Mesendoderm (in vitro differentiated cells): ENCODE results near the gene AMER3.
A peak's percentile ranks its signal among the peaks of the same experiment; 100 is the strongest.

ENCODE experiments used
- DNase-seq: peaks from one replicate; pipeline ENCODE4 v3.0.0; 2013
- H2AK5ac ChIP-seq: 2 replicates; pipeline ENCODE4 v1.6.1; 2013; ENCODE audit warnings: low read length, inconsistent platforms
- H2BK120ac ChIP-seq: 2 replicates; pipeline ENCODE4 v1.6.1; 2013; ENCODE audit warnings: low read depth, mild to moderate bottlenecking, low read length, moderate library complexity, mixed read lengths
- H2BK15ac ChIP-seq: replicated peaks from 2 replicates; pipeline ENCODE4 v1.6.1; 2013; ENCODE audit warnings: low read depth, mild to moderate bottlenecking, moderate library complexity
- H2BK5ac ChIP-seq: 2 replicates; pipeline ENCODE4 v1.6.1; 2013; ENCODE audit warnings: low read length, inconsistent platforms
- H3K18ac ChIP-seq: 2 replicates; pipeline ENCODE4 v1.6.1; 2013; ENCODE audit warnings: mild to moderate bottlenecking, low read length, mixed read lengths
- H3K23ac ChIP-seq: one replicate; pipeline ENCODE4 v1.6.1; 2013; ENCODE audit warnings: low read length
- H3K27ac ChIP-seq: 2 replicates; pipeline ENCODE4 v1.5.1; 2013; ENCODE audit warnings: low read depth, mild to moderate bottlenecking, inconsistent platforms, low read length, moderate library complexity
- H3K27me3 ChIP-seq: 2 replicates; pipeline ENCODE4 v1.6.1; 2013; ENCODE audit warnings: low read length, control low read depth, mild to moderate bottlenecking, inconsistent platforms; ENCODE audit not compliant: insufficient read depth, poor library complexity
- H3K36me3 ChIP-seq: 2 replicates; pipeline ENCODE4 v1.6.1; 2013; ENCODE audit warnings: low read length, inconsistent platforms; ENCODE audit not compliant: control insufficient read depth, insufficient read depth
- H3K4ac ChIP-seq: one replicate; pipeline ENCODE4 v1.6.1; 2013; ENCODE audit warnings: low read depth, mild to moderate bottlenecking, low read length, moderate library complexity
- H3K4me1 ChIP-seq: 2 replicates; pipeline ENCODE4 v1.6.1; 2013; ENCODE audit warnings: low read depth, low read length, inconsistent platforms; ENCODE audit not compliant: control insufficient read depth
- H3K4me2 ChIP-seq: 2 replicates; pipeline ENCODE4 v1.6.1; 2013; ENCODE audit warnings: low read length
- H3K4me3 ChIP-seq: 2 replicates; pipeline ENCODE4 v1.5.1; 2013; ENCODE audit warnings: mild to moderate bottlenecking, low read length
- H3K56ac ChIP-seq: one replicate; pipeline ENCODE4 v1.6.1; 2013; ENCODE audit warnings: low read length
- H3K79me1 ChIP-seq: 2 replicates; pipeline ENCODE4 v1.6.1; 2013; ENCODE audit warnings: low read length, inconsistent platforms
- H3K79me2 ChIP-seq: 2 replicates; pipeline ENCODE4 v1.6.1; 2013; ENCODE audit warnings: mild to moderate bottlenecking, low read length; ENCODE audit not compliant: control insufficient read depth, insufficient read depth
- H3K9ac ChIP-seq: 2 replicates; pipeline ENCODE4 v1.6.1; 2013; ENCODE audit warnings: low read length, inconsistent platforms
- H4K5ac ChIP-seq: one replicate; pipeline ENCODE4 v1.6.1; 2013; ENCODE audit warnings: low read length
- H4K8ac ChIP-seq: one replicate; pipeline ENCODE4 v1.6.1; 2013; ENCODE audit warnings: low read depth, mild to moderate bottlenecking, control low read depth, low read length, moderate library complexity
- WGBS: extraction: QIAGEN DNeasy Blood & Tissue Kit; methylation state at CpG from one replicate; pipeline ENCODE4 v1.1.7; 2013; ENCODE audit warnings: low lambda C conversion rate, missing lambda C conversion rate; ENCODE audit not compliant: insufficient coverage; ENCODE audit errors: extremely low coverage; 5-methylcytosine and 5-hydroxymethylcytosine counted together

The AMER3 gene

GRCh38 chr2:130726614-130727180 lies 28.6 kb upstream of the AMER3 start:
- WGBS = no CpG with 5 or more reads among the region's 20 CpGs
- Histone ChIP-seq H2BK120ac (no peak overlapping the region), H3K23ac (no peak overlapping the region), H3K27ac (no peak overlapping the region), H3K4me2 (peak overlapping the region; percentile 78), H2BK15ac (no peak overlapping the region), H3K4me3 (peak overlapping the region; percentile 45), H3K79me1 (no peaks in the 10 kb centered on the region), H3K27me3 (no peaks in the 10 kb centered on the region), H2BK5ac (no peak overlapping the region), H3K18ac (no peak overlapping the region), H3K36me3 (no peaks in the 10 kb centered on the region), H3K9ac (peak overlapping the region; percentile 81), H4K8ac (no peak overlapping the region), H3K4me1 (peaks cover 3% of the 10 kb centered on the region), H3K4ac (no peak overlapping the region), H3K56ac (peak overlapping the region; percentile 87), H4K5ac (no peak overlapping the region), H3K79me2 (no peaks in the 10 kb centered on the region), H2AK5ac (no peak overlapping the region)
- DNase-seq = no peak

- peak overlapping the region; percentile 25 for H3K4ac ChIP-seq
- H3K79me2 ChIP-seq = no peaks in the 10 kb centered on the region
- WGBS = no CpG with 5 or more reads among the region's 48 CpGs
- H3K36me3 ChIP-seq = no peaks in the 10 kb centered on the region
- no peak overlapping the region for H3K23ac ChIP-seq
- no peaks in the 10 kb centered on the region for H3K79me1 ChIP-seq
- H3K9ac ChIP-seq = peak overlapping the region; percentile 81
- no peak overlapping the region for H2BK120ac ChIP-seq
- peak overlapping the region; percentile 93 for H3K4me2 ChIP-seq
- H3K56ac ChIP-seq = peak overlapping the region; percentile 91
- peak; percentile 95 for DNase-seq
- no peak overlapping the region for H3K27ac ChIP-seq
- no peak overlapping the region for H4K5ac ChIP-seq
- no peak overlapping the region for H3K18ac ChIP-seq
- H2BK5ac ChIP-seq = no peak overlapping the region
- H2AK5ac ChIP-seq = no peak overlapping the region
- peak overlapping the region; percentile 49 for H3K4me3 ChIP-seq
- no peak overlapping the region for H2BK15ac ChIP-seq
- no peaks in the 10 kb centered on the region for H3K27me3 ChIP-seq
- no peak overlapping the region for H4K8ac ChIP-seq
- H3K4me1 ChIP-seq = peaks cover 3% of the 10 kb centered on the region
These were observed 27.9 kb upstream of the AMER3 start for GRCh38 chr2:130727286-130727924.

GRCh38 chr2:130728007-130728454 lies 27.3 kb upstream of the AMER3 start:
- no peak overlapping the region for H2BK120ac ChIP-seq
- no peak overlapping the region for H2BK15ac ChIP-seq
- H3K27me3 ChIP-seq = no peaks in the 10 kb centered on the region
- no peak overlapping the region for H3K18ac ChIP-seq
- H3K36me3 ChIP-seq = no peaks in the 10 kb centered on the region
- WGBS = no CpG with 5 or more reads among the region's 12 CpGs
- peak overlapping the region; percentile 69 for H3K9ac ChIP-seq
- no peak overlapping the region for H2AK5ac ChIP-seq
- no peaks in the 10 kb centered on the region for H3K79me2 ChIP-seq
- peak overlapping the region; percentile 91 for H3K56ac ChIP-seq
- H4K5ac ChIP-seq = no peak overlapping the region
- no peak overlapping the region for H3K23ac ChIP-seq
- H4K8ac ChIP-seq = no peak overlapping the region
- H3K4me1 ChIP-seq = peaks cover 3% of the 10 kb centered on the region
- H3K27ac ChIP-seq = no peak overlapping the region
- H2BK5ac ChIP-seq = no peak overlapping the region
- H3K4ac ChIP-seq = no peak overlapping the region
- peak overlapping the region; percentile 93 for H3K4me2 ChIP-seq
- H3K4me3 ChIP-seq = peak overlapping the region; percentile 49
- DNase-seq = peak; percentile 51
- no peaks in the 10 kb centered on the region for H3K79me1 ChIP-seq

- H2BK15ac ChIP-seq = no peak within 1 kb of the TSS
- H4K5ac ChIP-seq = no peak within 1 kb of the TSS
- no peaks in the 10 kb centered on the region for H3K27me3 ChIP-seq
- H3K27ac ChIP-seq = no peak within 1 kb of the TSS
- peak within 1 kb of the TSS; percentile 91 for H3K56ac ChIP-seq
- no peak within 1 kb of the TSS for H3K23ac ChIP-seq
- H3K18ac ChIP-seq = no peak within 1 kb of the TSS
- H2BK120ac ChIP-seq = no peak within 1 kb of the TSS
- H4K8ac ChIP-seq = no peak within 1 kb of the TSS
- peak within 1 kb of the TSS; percentile 49 for H3K4me3 ChIP-seq
- no CpG with 5 or more reads among the region's 8 CpGs for WGBS
- H3K36me3 ChIP-seq = no peaks in the 10 kb centered on the region
- no peak within 1 kb of the TSS for H2AK5ac ChIP-seq
- H3K4ac ChIP-seq = no peak within 1 kb of the TSS
- H3K4me2 ChIP-seq = peak within 1 kb of the TSS; percentile 93
- peak within 1 kb of the TSS; percentile 69 for H3K9ac ChIP-seq
- no peak for DNase-seq
- no peak within 1 kb of the TSS for H2BK5ac ChIP-seq
- H3K79me2 ChIP-seq = no peaks in the 10 kb centered on the region
- H3K79me1 ChIP-seq = no peaks in the 10 kb centered on the region
- peaks cover 3% of the 10 kb centered on the region for H3K4me1 ChIP-seq
These were observed 26.6 kb upstream of the AMER3 start, which contains the start of gene GPR148 for GRCh38 chr2:130728549-130729316. GPR148 (plus strand) TSS chr2:130729070; CDS start chr2:130729152, 82 bp downstream.

- Histone ChIP-seq H3K4me3 (no peak overlapping the region), H3K4ac (no peak overlapping the region), H2BK5ac (no peak overlapping the region), H3K23ac (no peak overlapping the region), H3K56ac (no peak overlapping the region), H3K79me2 (no peaks in the 10 kb centered on the region), H4K8ac (no peak overlapping the region), H3K27ac (no peak overlapping the region), H3K79me1 (no peaks in the 10 kb centered on the region), H2BK15ac (no peak overlapping the region), H2AK5ac (no peak overlapping the region), H4K5ac (no peak overlapping the region), H3K27me3 (no peaks in the 10 kb centered on the region), H3K36me3 (no peaks in the 10 kb centered on the region), H3K4me2 (no peak overlapping the region), H3K9ac (no peak overlapping the region), H3K18ac (no peak overlapping the region), H3K4me1 (peaks cover 3% of the 10 kb centered on the region), H2BK120ac (no peak overlapping the region)
- no CpG with 5 or more reads among the region's 17 CpGs for WGBS
- DNase-seq = no peak
These were observed 25.7 kb upstream of the AMER3 start for GRCh38 chr2:130729322-130730299.
